WTC11 (cell line): Measurements from ENCODE around the gene SLC9A9.
"Not testable (repeated sequence)": the region's sequence is repeated elsewhere in the genome, so short reads cannot be mapped to it uniquely, and the experiment has no call there.

Source experiments
- GRHL2 ChIP-seq: fragments of 250-450 bp; sonication (Bioruptor Pico); IDR thresholded peaks from 2 replicates; pipeline ENCODE4 v1.8.0; 2022; ENCODE audit warnings: mild to moderate bottlenecking, moderate library complexity; ENCODE audit not compliant: insufficient replicate concordance, severe bottlenecking
- IRF1 ChIP-seq: sonication (generic); formaldehyde crosslinking; IDR thresholded peaks from 2 replicates; pipeline ENCODE4 v1.8.0; 2023; ENCODE audit warnings: missing genetic modification reagents
- ZNF317 ChIP-seq: sonication (generic); formaldehyde crosslinking; IDR thresholded peaks from 2 replicates; pipeline ENCODE4 v1.8.1; 2023; ENCODE audit warnings: low read depth, mild to moderate bottlenecking, moderate library complexity, missing genetic modification reagents, borderline replicate concordance

GRCh38 chr3:143431298-143431697, 417.0 kb downstream of the SLC9A9 start:
- not testable (repeated sequence) for TF ChIP-seq GRHL2, ZNF317, IRF1 (CRISPR knock-in tag)
